Activated CD4-positive, alpha-beta memory T cell treated with anti-CD3 and anti-CD28 coated beads for 36 hours (primary cell): ENCODE data around the gene PHF8. TPM values are rescaled to one million over a fixed set of nuclear protein-coding genes. Genes with fewer than 3 reads are reported as not detected.

Experiments
- CTCF ChIA-PET: fragments of 350-600 bp; sonication (Branson Sonifier 250); formaldehyde crosslinking; loops from one replicate; lab custom pipeline; 2021; ENCODE audit warnings: antibody characterized with exemption, inconsistent platforms; lab: Charles Lee
- POLR2A ChIA-PET: fragments of 350-600 bp; sonication (Branson Sonifier 250); formaldehyde crosslinking; loops from one replicate; lab custom pipeline; 2021; ENCODE audit warnings: antibody characterized with exemption; lab: Charles Lee
- DNase-seq: peaks from one replicate; pipeline ENCODE4 v3.0.0-alpha.2; 2020
- H3K27ac Mint-ChIP-seq: one replicate; pipeline ENCODE4 v1.8.0; 2021; ENCODE audit warnings: mixed read lengths
- H3K27me3 Mint-ChIP-seq: one replicate; pipeline ENCODE4 v1.8.0; 2021; ENCODE audit warnings: mixed read lengths
- H3K36me3 Mint-ChIP-seq: one replicate; pipeline ENCODE4 v1.8.0; 2021; ENCODE audit warnings: mixed read lengths
- H3K4me1 Mint-ChIP-seq: one replicate; pipeline ENCODE4 v1.8.0; 2021; ENCODE audit warnings: low read depth, mixed read lengths
- H3K4me3 Mint-ChIP-seq: one replicate; pipeline ENCODE4 v1.8.0; 2021; ENCODE audit warnings: mild to moderate bottlenecking, mixed read lengths
- H3K9me3 Mint-ChIP-seq: one replicate; pipeline ENCODE4 v1.8.0; 2021; ENCODE audit warnings: mixed read lengths
- intact Hi-C: fragments of 100-400 bp; cut with micrococcal nuclease; formaldehyde crosslinking; loops from one replicate; pipeline ENCODE4 v1.15.1; 2023
- total RNA-seq, 2 experiments: library from RNA; stranded (reverse); gene quantifications; one replicate each; pipeline ENCODE4 v1.2.3, GENCODE V29; 2021

Gene PHF8
- total RNA-seq, 2 experiments from 2014 or later = 51.2 to 52.0 TPM

GRCh38 chrX:53918702-53919101 is 125.6 kb downstream of the PHF8 start:
- Mint-ChIP-seq H3K36me3 (no peaks in the 10 kb centered on the region), H3K4me1 (no peaks in the 10 kb centered on the region), H3K4me3 (no peak overlapping the region), H3K27ac (no peak overlapping the region), H3K9me3 (no peaks in the 10 kb centered on the region), H3K27me3 (peaks cover 3% of the 10 kb centered on the region)
- CTCF ChIA-PET = no interaction called here
- POLR2A ChIA-PET = no interaction called here
- no peak for DNase-seq
- intact Hi-C loops = no loop called here

GRCh38 chrX:53900623-53901022 is 143.7 kb downstream of the PHF8 start:
- DNase-seq = no peak
- intact Hi-C loops = no loop called here
- Mint-ChIP-seq H3K27ac (no peak overlapping the region), H3K27me3 (peaks cover 2% of the 10 kb centered on the region), H3K9me3 (no peaks in the 10 kb centered on the region), H3K4me1 (no peaks in the 10 kb centered on the region), H3K4me3 (no peak overlapping the region), H3K36me3 (no peaks in the 10 kb centered on the region)
- ChIA-PET POLR2A (no interaction called here), CTCF (no interaction called here)

GRCh38 chrX:53895270-53895669 is 149.0 kb downstream of the PHF8 start:
- Mint-ChIP-seq H3K36me3 (no peaks in the 10 kb centered on the region), H3K27me3 (peaks cover 2% of the 10 kb centered on the region), H3K9me3 (no peaks in the 10 kb centered on the region), H3K4me1 (no peaks in the 10 kb centered on the region), H3K27ac (no peak overlapping the region), H3K4me3 (no peak overlapping the region)
- intact Hi-C loops = no loop called here
- ChIA-PET POLR2A (no interaction called here), CTCF (no interaction called here)
- no peak for DNase-seq

Other genes starting within 250 kb of the PHF8 start
- 1 to 10 TPM; 4.5 to 6.1 TPM for gene FAM120C, start 138.8 kb upstream of the PHF8 start, total RNA-seq